Cerebellar cortex (tissue), 1 donor: ENCODE measurements around the gene SLC7A5.
"Not testable (repeated sequence)": the region's sequence is repeated elsewhere in the genome, so short reads cannot be mapped to it uniquely, and the experiment has no call there.

ENCODE experiments used
- DNase-seq: peaks from one replicate; pipeline ENCODE4 v3.0.0-alpha.2; 2015; ENCODE audit warnings: low spot score

The SLC7A5 gene

DNA sequence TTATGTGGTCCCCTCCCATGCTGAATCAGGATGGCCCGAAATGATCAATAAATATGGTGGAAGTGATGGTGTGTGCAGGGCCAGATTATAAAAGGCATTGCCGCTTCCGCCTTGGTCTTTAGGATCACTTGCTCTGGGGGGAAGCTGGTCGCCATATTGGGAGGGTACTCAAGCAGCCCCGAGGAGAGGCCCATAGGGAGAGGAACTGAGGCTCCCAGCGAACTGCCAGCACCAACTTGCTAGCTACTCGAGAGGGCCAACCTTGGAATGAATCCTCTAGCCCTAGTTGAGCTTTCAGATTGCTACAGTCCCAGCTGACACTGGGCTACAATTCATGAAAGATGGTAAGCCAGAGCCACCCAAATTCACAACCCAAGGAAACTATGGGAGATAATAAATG is 19.0 kb upstream of the SLC7A5 start:
- DNase-seq: not testable (repeated sequence)

DNA sequence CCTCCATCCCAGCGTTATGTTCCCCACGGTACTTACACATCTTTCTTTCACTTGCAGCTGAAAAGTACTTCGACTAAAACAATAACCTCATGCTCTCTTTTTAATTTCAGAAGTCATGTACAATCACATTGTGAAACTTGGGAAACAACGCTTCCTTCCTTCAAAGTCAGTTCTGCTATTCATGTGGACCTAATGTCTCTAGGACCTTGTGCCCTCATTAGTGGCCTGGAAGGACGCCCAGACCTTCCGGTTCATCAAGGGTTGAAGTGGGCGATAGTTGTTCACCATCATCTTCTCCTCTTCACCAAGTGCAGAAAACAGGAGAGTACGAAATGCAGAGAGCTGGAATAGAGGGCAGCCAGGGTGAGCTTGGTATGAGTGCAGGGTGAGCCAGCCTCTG is 18.6 kb upstream of the SLC7A5 start:
- not testable (repeated sequence) for DNase-seq

DNA sequence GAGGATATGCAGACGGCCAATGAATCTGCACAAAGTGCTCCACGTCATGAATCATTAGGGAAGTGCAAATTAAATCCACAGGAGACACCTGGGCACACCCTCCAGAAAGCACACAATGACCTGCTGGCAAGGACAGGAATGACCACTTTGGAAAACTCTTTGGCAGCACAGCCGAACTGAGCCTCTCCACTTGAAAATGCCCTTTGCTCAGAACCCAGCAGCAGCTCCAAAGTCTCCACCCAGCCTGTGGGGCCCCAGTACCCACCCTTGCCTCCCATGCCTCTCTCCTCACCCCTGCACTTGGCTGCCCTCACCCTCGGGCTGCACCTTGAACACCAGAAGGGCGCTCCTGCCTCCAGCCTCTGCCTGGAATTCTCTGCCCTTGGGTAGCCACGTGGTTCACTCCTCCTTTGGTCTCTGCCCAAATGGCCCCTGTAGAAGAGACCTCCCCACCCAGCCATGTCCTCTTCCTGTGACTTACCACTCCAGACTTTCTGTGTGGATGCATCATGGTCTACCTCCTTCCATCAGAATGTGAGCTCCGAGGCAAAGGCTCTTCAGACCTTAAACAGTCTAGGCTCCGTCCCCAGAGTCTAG is 16.2 kb upstream of the SLC7A5 start:
- not testable (repeated sequence) for DNase-seq

GRCh38 chr16:87882436-87883019 is 13.2 kb upstream of the SLC7A5 start:
- DNase-seq: no peak

GRCh38 chr16:87881324-87882200 is 12.3 kb upstream of the SLC7A5 start:
- no peak for DNase-seq

- no peak for DNase-seq
Measured at GRCh38 chr16:87880117-87880696, 10.9 kb upstream of the SLC7A5 start.

DNA sequence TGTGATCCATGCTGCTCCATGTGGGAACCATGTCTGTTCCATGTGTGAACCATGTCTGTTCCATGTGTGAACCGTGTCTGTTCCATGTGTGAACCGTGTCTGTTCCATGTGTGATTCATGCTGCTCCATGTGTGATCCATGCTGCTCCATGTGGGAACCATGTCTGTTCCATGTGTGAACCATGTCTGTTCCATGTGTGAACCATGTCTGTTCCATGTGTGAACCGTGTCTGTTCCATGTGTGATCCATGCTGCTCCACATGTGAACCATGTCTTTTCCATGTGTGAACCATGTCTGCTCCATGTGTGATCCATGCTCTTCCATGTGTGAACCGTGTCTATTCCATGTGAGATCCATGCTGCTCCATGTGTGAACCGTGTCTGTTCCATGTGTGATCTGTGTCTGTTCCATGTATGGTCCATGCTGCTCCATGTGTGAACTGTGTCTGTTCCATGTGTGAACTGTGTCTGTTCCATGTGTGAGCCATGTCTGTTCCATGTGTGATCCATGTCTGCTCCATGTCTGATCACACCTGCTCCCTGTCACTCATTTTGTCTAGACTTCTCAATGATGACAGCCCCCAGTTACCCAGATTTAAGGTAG is 10.2 kb upstream of the SLC7A5 start:
- DNase-seq: not testable (repeated sequence)

GRCh38 chr16:87878704-87879103 is 9.4 kb upstream of the SLC7A5 start:
- DNase-seq: no peak

GRCh38 chr16:87877942-87878507 is 8.7 kb upstream of the SLC7A5 start:
- no peak for DNase-seq

DNA sequence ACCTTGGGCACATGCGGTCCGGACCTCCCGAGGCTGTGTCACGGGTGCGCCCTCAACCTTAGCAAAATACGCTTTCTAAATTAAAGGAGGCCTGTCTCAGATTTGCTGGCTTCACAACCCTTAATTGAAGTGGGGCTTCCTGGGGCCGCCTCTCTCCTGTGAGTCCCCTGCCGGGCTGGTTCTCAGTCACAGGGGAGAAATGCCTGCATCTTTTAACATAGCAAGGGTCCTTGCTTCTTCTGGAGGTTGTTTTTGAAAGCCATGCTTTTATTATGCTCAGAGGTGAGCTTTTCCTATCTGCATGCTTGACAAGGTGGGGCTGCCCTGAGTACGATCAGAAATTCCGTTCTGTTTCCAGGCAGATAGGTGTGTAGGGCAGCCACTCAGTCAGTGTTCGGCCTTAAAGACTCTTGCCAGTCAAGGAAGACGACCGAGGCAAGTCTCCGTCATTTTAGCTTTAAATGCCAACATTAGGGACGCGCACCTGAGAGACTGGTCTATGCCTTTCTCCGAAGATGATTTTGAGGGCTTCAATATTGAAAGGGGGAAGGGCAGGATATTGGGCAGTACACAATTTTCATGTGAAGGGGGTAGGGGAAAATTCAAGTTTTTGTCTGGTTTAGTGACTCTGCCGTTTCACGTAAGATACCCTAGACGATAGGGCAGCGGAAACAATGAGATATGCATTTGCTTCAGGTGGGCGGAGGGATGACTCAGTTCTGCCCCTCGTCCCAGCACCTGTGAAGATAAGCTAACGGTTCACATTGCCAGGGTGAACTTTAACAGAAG is 5.5 kb upstream of the SLC7A5 start:
- DNase-seq: no peak

GRCh38 chr16:87870418-87871291 is 1.3 kb upstream of the SLC7A5 start:
- DNase-seq: not testable (repeated sequence)

GRCh38 chr16:87869879-87870417 is 641 bp upstream of the SLC7A5 start:
- not testable (repeated sequence) for DNase-seq

DNA sequence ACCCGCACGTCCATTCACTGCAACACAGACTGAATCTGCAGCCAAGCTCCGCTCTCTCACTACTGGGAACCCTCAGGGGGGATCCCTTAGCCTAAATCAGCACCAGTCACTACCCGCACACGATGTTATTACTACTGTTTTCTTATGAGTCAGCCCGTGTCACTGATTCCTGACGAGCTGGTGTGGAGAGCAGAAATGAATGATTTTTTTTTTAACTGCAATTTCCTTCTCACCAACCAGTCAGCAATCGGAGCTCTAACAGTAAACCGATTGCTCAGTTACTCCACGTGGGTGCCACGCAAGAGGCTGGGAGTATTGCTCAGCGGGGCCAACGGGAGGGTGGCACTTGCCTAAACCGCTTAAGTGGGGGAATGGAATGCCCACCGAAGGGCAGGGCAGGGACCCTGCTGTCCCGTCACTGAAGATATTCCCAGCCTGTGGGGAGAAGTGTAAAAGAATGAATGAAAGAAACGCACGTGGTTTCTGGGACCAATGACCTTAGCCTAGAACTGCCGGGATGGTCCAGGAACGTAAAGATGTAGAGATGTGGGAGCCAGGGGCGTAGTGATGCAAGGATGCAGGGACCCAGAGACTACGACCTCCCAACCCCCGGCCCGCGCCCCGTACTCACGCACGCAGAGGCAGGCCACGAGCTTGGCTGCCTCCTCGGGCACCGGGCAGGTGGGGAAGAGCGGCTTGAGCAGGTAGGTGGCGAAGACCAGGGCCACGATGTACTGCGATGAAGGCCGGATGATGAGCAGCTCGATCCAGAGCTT is 865 bp downstream of the SLC7A5 start:
- not testable (repeated sequence) for DNase-seq

- DNase-seq: not testable (repeated sequence)
Measured at GRCh38 chr16:87865902-87866555, 3.3 kb downstream of the SLC7A5 start.

DNA sequence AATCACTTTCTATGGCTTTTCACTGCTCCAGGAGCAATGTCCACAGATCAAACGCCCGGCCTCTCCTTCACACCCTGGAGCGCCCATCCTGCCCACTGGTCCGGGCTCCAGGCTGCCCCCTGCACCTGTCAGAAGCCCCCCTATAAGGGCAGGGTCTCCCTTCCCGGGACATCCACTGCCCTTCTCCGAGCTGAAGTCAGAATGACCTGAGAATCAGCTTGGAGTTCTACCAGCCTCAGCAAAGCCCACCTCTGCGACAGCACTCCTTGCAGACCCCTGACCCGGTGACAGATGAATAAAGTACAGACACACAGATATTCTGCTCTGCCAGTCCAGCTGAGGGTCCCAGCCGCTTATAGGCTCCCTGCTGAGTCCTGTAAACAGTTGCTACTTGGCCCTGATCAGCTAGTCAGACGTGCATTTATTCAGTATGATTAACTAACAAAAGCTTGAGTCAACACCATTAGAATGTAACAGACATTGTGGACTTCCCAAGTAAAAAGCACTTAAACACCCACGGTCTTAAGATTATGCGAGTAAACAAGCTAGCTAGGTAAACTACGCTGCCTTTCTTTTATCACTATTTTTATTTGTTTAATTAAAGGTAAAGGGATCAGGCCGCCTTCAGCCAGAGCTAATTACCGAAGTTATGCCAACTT is 4.8 kb downstream of the SLC7A5 start:
- DNase-seq: no peak

DNA sequence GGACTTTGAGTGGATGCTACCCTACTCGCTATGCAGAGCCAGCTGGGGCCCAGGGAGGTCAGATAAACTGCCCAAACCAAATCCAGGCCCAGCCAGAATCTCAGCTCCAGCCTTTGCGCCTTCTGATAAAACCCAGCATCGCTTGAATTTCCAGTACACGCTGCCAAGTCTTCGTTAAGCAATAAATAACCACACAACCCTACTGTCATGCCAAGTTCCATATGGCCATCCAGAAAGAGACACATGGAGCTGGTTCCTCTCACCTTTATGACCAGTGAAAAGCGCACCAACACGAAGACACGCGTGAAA is 6.0 kb downstream of the SLC7A5 start:
- not testable (repeated sequence) for DNase-seq

DNA sequence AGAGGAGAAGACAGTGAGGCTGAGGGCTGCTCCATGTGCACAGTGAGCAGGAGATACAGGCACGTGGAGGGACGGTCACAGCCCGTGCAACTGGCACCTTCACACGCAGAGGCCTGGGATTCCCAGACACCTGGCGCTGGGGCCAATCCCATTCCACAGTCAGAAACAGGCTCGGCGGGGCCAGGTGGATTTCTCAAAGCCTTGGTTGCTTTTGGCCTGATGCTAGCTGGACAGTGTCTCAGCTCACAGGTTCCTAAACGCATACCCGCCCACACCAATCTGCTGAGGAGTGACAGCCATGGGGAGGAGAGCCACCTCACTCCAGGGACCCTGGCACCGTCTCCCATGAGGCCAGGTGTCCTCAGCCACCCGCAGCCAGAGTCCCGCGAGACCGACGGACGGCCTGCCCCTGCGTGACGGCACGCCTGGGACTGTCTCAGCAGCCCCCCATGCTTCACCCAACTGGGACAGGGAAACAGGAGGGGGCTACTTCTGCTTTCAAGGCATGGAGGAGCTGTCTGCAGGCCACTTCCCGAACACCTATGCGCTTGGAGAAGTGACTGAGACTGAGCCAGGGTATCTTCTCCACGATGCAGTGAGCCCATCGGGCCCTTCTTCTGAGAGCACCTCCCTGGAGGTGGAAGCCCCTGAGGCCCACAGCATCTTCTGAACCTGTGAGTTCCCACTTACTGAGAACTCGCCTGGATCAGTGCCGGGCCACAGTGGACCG is 6.5 kb downstream of the SLC7A5 start:
- DNase-seq: peak; percentile 81
